HepG2 (cell line): ENCODE results near the gene PRR5L. TPM values are rescaled to one million over a fixed set of nuclear protein-coding genes. Genes with fewer than 3 reads are reported as not detected.

Experiments used
- ARID3A ChIP-seq: IDR thresholded peaks from 2 replicates; pipeline ENCODE4 v1.6.1; 2012; ENCODE audit warnings: low read depth, low read length, improper control_type of control experiment
- CEBPG ChIP-seq: IDR thresholded peaks from 2 replicates; pipeline ENCODE4 v1.6.1; 2016
- EHMT2 ChIP-seq: fragments of 200-600 bp; sonication (generic); IDR thresholded peaks from 2 replicates; pipeline ENCODE4 v1.7.0; 2017; ENCODE audit warnings: antibody characterized with exemption, low read depth, low read length, borderline replicate concordance
- FOSL1 ChIP-seq: sonication (generic); formaldehyde crosslinking; IDR thresholded peaks from 2 replicates; pipeline ENCODE4 v1.9.0; 2021; ENCODE audit warnings: missing genetic modification reagents, borderline replicate concordance
- HMG20B ChIP-seq: conservative IDR thresholded peaks from 2 replicates; pipeline ENCODE4 v1.6.1; 2016; ENCODE audit warnings: missing genetic modification reagents, missing compliant biosample characterization
- MXI1 ChIP-seq: IDR thresholded peaks from 3 replicates; pipeline ENCODE4 v1.6.1; 2012; ENCODE audit warnings: low read depth, low read length, inconsistent platforms, borderline replicate concordance
- NPAS2 ChIP-seq: sonication (generic); formaldehyde crosslinking; IDR thresholded peaks from 2 replicates; pipeline ENCODE4 v1.8.0; 2022; ENCODE audit warnings: mild to moderate bottlenecking, missing genetic modification reagents, borderline replicate concordance
- PAWR ChIP-seq: sonication (generic); formaldehyde crosslinking; IDR thresholded peaks from 2 replicates; pipeline ENCODE4 v1.4.0; 2020; ENCODE audit warnings: missing genetic modification reagents, mild to moderate bottlenecking, borderline replicate concordance
- RARG ChIP-seq: sonication (generic); formaldehyde crosslinking; IDR thresholded peaks from 2 replicates; pipeline ENCODE4 v1.4.0; 2020; ENCODE audit warnings: low read depth, mild to moderate bottlenecking, missing genetic modification reagents
- ZBTB21 ChIP-seq: sonication (generic); formaldehyde crosslinking; IDR thresholded peaks from 2 replicates; pipeline ENCODE4 v1.4.0; 2020; ENCODE audit warnings: missing genetic modification reagents
- ZNF274 ChIP-seq: sonication (generic); formaldehyde crosslinking; IDR thresholded peaks from 2 replicates; pipeline ENCODE4 v1.5.1; 2020; ENCODE audit warnings: mild to moderate bottlenecking, missing genetic modification reagents
- ZNF430 ChIP-seq: sonication (generic); formaldehyde crosslinking; IDR thresholded peaks from 2 replicates; pipeline ENCODE4 v1.9.0; 2021; ENCODE audit warnings: mild to moderate bottlenecking, missing genetic modification reagents
- ZNF547 ChIP-seq: sonication (generic); formaldehyde crosslinking; IDR thresholded peaks from 2 replicates; pipeline ENCODE4 v1.5.1; 2020; ENCODE audit warnings: mild to moderate bottlenecking, missing genetic modification reagents
- ZNF557 ChIP-seq: sonication (generic); formaldehyde crosslinking; IDR thresholded peaks from 2 replicates; pipeline ENCODE4 v1.4.0; 2020; ENCODE audit warnings: missing genetic modification reagents
- ZNF574 ChIP-seq: sonication (generic); formaldehyde crosslinking; IDR thresholded peaks from 2 replicates; pipeline ENCODE4 v1.4.0; 2020; ENCODE audit warnings: missing genetic modification reagents
- polyA plus RNA-seq, 8 experiments: library from polyadenylated mRNA; depleted of rRNA in 3 of 8; stranded (reverse) in 7 of 8; unstranded in 1 of 8; fragments of >200 nt; fragmentation: Illumina TruSeq in 4 of 8; extraction: Trizol in 4 of 8; gene quantifications; 2 replicates each; pipeline versions ENCODE4 v1.2.1 to v1.2.3, GENCODE V29; 2011 to 2016; ENCODE audit warnings: low read depth in 4 of 8, missing spikeins in 1 of 8, mixed read lengths in 1 of 8; ENCODE audit not compliant: insufficient read depth in 1 of 8
- total RNA-seq, 5 experiments: library from RNA; depleted of rRNA; stranded (reverse); fragments of >200 nt; fragmentation: Illumina TruSeq; extraction: Trizol; gene quantifications; 2 replicates each; pipeline ENCODE4 v1.2.3, GENCODE V29; 2016; ENCODE audit warnings: low read depth in 1 of 5
- TF ChIP-seq, protein P1 (sequence below): sonication (generic); formaldehyde crosslinking; IDR thresholded peaks from 2 replicates; pipeline ENCODE4 v1.5.0; 2020; ENCODE audit warnings: missing genetic modification reagents, mild to moderate bottlenecking, borderline replicate concordance
- TF ChIP-seq, protein P2 (sequence below): sonication (generic); formaldehyde crosslinking; IDR thresholded peaks from 2 replicates; pipeline ENCODE4 v1.8.0; 2022; ENCODE audit warnings: missing genetic modification reagents, low read depth, mild to moderate bottlenecking, borderline replicate concordance
- TF ChIP-seq, protein P3 (sequence below), 2 experiments: sonication (generic) in 1 of 2; formaldehyde crosslinking in 1 of 2; IDR thresholded peaks; 2 replicates each; pipeline versions ENCODE4 v1.5.1 to v1.6.1; 2011 to 2020; ENCODE audit warnings: borderline replicate concordance in 1 of 2, low read depth in 1 of 2, low read length in 1 of 2, mild to moderate bottlenecking in 1 of 2, missing genetic modification reagents in 1 of 2, moderate library complexity in 1 of 2

Gene PRR5L
- total and polyA plus RNA-seq, 2 of the 13 experiments (the other 11 are each of a cell fraction or from before 2014, with no cell fraction given) = 0.16 TPM; not detected in 1

- no peak for TF ChIP-seq PAWR (CRISPR knock-in tag)
- TF ChIP-seq, protein P1, sequence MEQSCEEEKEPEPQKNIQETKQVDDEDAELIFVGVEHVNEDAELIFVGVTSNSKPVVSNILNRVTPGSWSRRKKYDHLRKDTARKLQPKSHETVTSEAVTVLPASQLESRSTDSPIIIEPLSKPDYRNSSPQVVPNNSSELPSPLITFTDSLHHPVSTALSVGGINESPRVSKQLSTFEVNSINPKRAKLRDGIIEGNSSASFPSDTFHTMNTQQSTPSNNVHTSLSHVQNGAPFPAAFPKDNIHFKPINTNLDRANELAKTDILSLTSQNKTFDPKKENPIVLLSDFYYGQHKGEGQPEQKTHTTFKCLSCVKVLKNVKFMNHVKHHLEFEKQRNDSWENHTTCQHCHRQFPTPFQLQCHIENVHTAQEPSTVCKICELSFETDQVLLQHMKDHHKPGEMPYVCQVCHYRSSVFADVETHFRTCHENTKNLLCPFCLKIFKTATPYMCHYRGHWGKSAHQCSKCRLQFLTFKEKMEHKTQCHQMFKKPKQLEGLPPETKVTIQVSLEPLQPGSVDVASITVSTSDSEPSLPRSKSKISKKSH = no peak
- no peak for TF ChIP-seq ZNF557
- peak; percentile 50; the same call in 1 of the 2 replicates for TF ChIP-seq EHMT2
- TF ChIP-seq, protein P2, sequence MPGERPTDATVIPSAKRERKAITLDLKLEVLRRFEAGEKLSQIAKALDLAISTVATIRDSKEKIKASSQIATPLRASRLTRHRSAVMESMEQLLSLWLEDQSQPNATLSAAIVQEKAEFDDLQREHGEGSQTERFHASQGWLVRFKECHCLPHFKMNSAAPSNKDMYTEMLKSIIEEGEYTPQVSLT (CRISPR knock-in tag) = no peak
- no peak for TF ChIP-seq ZNF430 (CRISPR knock-in tag)
- no peak for TF ChIP-seq ZBTB21 (CRISPR knock-in tag)
- TF ChIP-seq CEBPG = 0 out of 2 replicates have a peak, but pooled peaks have one; percentile 3
- TF ChIP-seq NPAS2 (CRISPR knock-in tag) = no peak
- TF ChIP-seq MXI1 = no peak
- no peak for TF ChIP-seq FOSL1
- no peak for TF ChIP-seq HMG20B (CRISPR knock-in tag)
- TF ChIP-seq, protein P3, sequence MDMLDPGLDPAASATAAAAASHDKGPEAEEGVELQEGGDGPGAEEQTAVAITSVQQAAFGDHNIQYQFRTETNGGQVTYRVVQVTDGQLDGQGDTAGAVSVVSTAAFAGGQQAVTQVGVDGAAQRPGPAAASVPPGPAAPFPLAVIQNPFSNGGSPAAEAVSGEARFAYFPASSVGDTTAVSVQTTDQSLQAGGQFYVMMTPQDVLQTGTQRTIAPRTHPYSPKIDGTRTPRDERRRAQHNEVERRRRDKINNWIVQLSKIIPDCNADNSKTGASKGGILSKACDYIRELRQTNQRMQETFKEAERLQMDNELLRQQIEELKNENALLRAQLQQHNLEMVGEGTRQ (IDR thresholded peaks at IDR 0.05; ENCODE audit: low read depth, low read length) = peak; percentile 79
- TF ChIP-seq, protein P3 (CRISPR knock-in tag; IDR thresholded peaks at IDR 0.05; ENCODE audit: borderline replicate concordance) = peak; percentile 80; the same call in 1 of the 2 replicates
- peak; percentile 56; the same call in 1 of the 2 replicates for TF ChIP-seq ARID3A
- TF ChIP-seq ZNF274 (CRISPR knock-in tag) = no peak
- no peak for TF ChIP-seq ZNF547 (CRISPR knock-in tag)
- no peak for TF ChIP-seq RARG (CRISPR knock-in tag)
- peak; percentile 56; the same call in 1 of the 2 replicates for TF ChIP-seq ZNF574 (CRISPR knock-in tag)
These were observed 215.9 kb downstream of the PRR5L start (continued) for GRCh38 chr11:36512016-36512415.
